ENCODE results near the gene DOCK3. TPM values are rescaled to one million over a fixed set of nuclear protein-coding genes. Genes with fewer than 3 reads are reported as not detected.

Gene DOCK3
- total RNA-seq, 1 experiment from 2014 or later: 8.3 TPM

DNA sequence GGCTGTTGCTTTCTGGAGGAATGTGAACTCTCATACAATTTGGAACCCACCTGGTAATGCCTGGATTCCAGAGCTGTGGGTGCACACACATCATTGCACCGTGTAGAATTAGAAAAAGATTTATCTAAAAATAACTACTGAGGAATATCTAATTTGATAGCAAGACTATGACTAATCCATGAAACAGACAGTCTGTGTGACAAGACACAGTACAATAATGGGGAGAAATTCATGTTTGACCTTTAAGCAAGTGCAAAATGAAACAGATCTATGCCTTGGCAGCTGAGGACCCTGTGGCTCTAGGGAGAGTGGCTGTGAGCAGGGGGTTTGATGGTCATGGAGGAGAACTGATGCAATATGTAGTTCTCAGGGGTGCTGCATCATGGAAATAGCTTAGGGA is 7.9 kb upstream of the DOCK3 start:
- Mint-ChIP-seq H3K4me1 (peaks cover 14 to 17% of the 10 kb centered on the region in 2 experiments), H3K27me3 (ENCODE audit: low read depth) (peaks cover 14% of the 10 kb centered on the region), H3K9me3 (no peaks in the 10 kb centered on the region; a peak in 1 of 5 replicates), H3K4me3 (no peak overlapping the region), H3K36me3 (ENCODE audit: insufficient read depth in 1 of 3, low read depth in 3 of 3) (no peaks in the 10 kb centered on the region), H3K27ac (peak overlapping the region in 1 of 3 experiments; percentile 63; a peak in 3 of 7 replicates)
- Histone ChIP-seq H3K56ac (ENCODE audit: insufficient read length, low read depth, low read length) (no peak overlapping the region), H3K79me2 (ENCODE audit: insufficient read depth, low read length) (no peaks in the 10 kb centered on the region), H3T11ph (ENCODE audit: low read length) (no peak overlapping the region), H3K27me3 (ENCODE audit: insufficient read depth, low read length) (no peaks in the 10 kb centered on the region), H4K20me1 (ENCODE audit: control insufficient read depth, insufficient read depth, insufficient read length) (no peaks in the 10 kb centered on the region), H2BK15ac (ENCODE audit: low read depth, low read length) (no peak overlapping the region), H3K4me1 (ENCODE audit: insufficient read depth, low read length) (no peaks in the 10 kb centered on the region; the same call in 1 of the 2 replicates), H2AK5ac (ENCODE audit: insufficient read length, low read length) (no peak overlapping the region), H2BK120ac (ENCODE audit: low read depth, low read length, poor library complexity, severe bottlenecking) (no peak overlapping the region), H2AFZ (ENCODE audit: low read length) (no peak overlapping the region), H2BK12ac (ENCODE audit: insufficient read length, low read depth, low read length) (no peak overlapping the region), H2BK5ac (ENCODE audit: insufficient read length, low read length) (no peak overlapping the region), H3K9ac (ENCODE audit: extremely low read depth, insufficient read length, low read length) (no peak overlapping the region), H4K91ac (ENCODE audit: insufficient read length, low read depth, low read length) (no peak overlapping the region), H3K4ac (ENCODE audit: low read depth, low read length) (no peak overlapping the region), H3K79me1 (ENCODE audit: insufficient read depth, low read depth, low read length, poor library complexity, severe bottlenecking) (no peaks in the 10 kb centered on the region), H3K23me2 (ENCODE audit: insufficient read length, low read depth, low read length, poor library complexity, severe bottlenecking) (no peaks in the 10 kb centered on the region), H3K18ac (ENCODE audit: insufficient read length, low read depth, low read length) (no peak overlapping the region), H3K14ac (ENCODE audit: insufficient read depth, low read length) (no peak overlapping the region), H4K8ac (replicated peaks; ENCODE audit: insufficient read length, low read depth, low read length) (no peak overlapping the region), H2BK20ac (ENCODE audit: low read depth, low read length, poor library complexity, severe bottlenecking) (no peak overlapping the region), H4K5ac (ENCODE audit: insufficient read length, low read depth, low read length) (no peak overlapping the region), H3K9me3 (ENCODE audit: control insufficient read depth, low read depth, low read length) (no peaks in the 10 kb centered on the region), H3K4me2 (ENCODE audit: insufficient read depth, insufficient read length, low read length) (no peak overlapping the region), H3K23ac (ENCODE audit: insufficient read length, low read depth, low read length) (no peak overlapping the region), H3K27ac (ENCODE audit: insufficient read length, low read depth, low read length) (no peak overlapping the region)
- WGBS (ENCODE audit: extremely low coverage, insufficient read length, low lambda C conversion rate): no CpG with 5 or more reads among the region's 1 CpG
- no peak for DNase-seq
- no peak for TF ChIP-seq CTCF (conservative IDR thresholded peaks at IDR 0.05)

Measured in H9 (cell line).